DLD1 (cell line): Measurements from ENCODE around the gene SHANK2.
"Not testable (repeated sequence)": the region's sequence is repeated elsewhere in the genome, so short reads cannot be mapped to it uniquely, and the experiment has no call there.

ENCODE experiments used
- in situ Hi-C: cut with HindIII; loops from 2 replicates; pipeline ENCODE4 v1.10.0; 2017; ENCODE audit warnings: low sequenced_read_pairs

The SHANK2 gene

DNA sequence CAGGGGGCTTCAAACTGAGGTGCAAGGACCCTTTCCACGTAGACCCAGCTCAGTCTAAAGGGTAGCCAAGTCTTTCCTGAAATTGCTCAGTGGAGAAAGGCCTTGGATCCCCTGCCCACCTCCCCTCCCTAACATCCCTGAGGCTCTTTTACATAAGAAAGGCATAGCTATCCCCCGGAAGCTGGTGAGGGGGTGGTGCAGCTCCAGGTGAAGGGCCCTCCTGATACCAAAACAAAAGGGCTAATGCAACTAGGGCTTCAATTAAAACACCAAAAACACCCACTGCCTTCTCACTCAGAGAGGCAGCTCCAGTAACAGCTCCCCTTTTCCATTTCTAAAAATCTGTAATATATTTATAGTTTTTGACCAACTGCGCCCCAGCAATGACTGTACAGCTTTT lies 5.8 kb downstream of the SHANK2 start:
- in situ Hi-C loops, result loop anchor here (5.0 kb wide), 1 partner anchor 34 kb away; no protein-coding TSS in a partner anchor

GRCh38 chr11:71245601-71246391 lies 6.6 kb downstream of the SHANK2 start:
- in situ Hi-C loops, result loop anchor here (5.0 kb wide), 1 partner anchor 33 kb away; no protein-coding TSS in a partner anchor

GRCh38 chr11:71244116-71244810 lies 8.1 kb downstream of the SHANK2 start:
- in situ Hi-C loops, result no loop called here

GRCh38 chr11:71242391-71242790 lies 10.0 kb downstream of the SHANK2 start:
- in situ Hi-C loops, result no loop called here

DNA sequence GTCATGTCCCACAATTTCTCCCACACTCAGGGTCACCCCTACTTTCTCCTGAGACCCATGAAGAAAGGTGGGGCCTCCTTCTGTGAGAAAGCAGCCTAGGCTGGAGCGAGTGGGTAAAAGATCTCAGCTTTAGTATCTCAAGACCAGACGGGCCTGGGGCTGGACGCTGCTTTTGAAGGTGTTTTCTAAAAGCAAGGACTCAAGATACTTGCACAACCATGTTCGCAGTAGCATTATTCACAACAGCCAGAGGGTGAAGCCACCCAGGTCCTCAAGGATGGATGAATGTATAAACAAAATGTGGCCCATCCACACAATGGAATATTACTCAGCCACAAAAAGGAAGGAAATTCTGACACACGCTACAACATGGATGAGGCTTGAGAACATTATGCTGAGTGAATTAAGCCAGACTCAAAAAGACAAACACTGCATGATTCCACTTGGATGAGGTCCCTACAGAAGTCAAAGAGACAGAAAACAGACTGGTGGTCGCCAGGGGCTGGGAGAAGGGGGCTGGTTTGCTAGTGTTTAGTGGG lies 10.6 kb downstream of the SHANK2 start:
- in situ Hi-C loops, result no loop called here

DNA sequence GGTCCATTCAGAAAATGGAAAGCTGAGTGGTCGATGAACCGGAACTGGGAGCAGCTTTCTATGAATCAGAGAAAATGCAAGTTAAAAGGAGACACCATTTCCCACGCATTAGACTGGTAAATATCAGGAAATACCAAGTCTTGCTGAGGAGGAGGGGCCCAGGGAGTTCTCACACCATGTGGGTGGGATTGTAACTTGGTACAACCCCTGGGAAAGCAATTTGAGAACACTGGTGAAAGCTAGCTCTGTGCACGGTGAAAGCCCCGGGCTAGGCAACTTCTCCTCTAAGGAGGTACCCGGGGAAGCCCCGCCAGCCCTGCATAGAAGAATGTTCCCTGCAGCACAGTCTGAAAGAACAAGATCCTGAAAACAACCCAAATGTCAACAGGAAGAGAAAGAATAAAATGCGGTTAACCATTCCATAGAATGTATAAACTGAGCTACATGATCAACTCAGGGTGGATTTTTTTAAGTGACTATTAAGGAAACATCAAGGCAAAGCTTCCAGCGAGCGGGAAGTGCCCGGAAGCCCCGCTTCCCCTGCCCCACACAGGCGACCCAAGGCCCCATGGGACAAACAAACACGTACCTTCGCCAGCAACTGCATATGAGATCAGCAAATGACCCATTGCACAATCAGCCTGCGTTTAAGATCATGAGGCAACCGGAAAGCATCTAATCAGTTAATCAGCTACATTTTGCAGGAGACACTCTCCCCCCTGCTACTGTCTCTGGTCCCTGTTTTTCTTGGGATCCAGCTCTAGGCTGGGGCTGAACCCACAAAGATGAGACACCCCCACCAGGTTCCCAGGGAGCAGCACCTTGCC lies 11.3 kb downstream of the SHANK2 start:
- in situ Hi-C loops, result no loop called here

- in situ Hi-C loops, result no loop called here
Observed at GRCh38 chr11:71240061-71240690, 12.2 kb downstream of the SHANK2 start.

DNA sequence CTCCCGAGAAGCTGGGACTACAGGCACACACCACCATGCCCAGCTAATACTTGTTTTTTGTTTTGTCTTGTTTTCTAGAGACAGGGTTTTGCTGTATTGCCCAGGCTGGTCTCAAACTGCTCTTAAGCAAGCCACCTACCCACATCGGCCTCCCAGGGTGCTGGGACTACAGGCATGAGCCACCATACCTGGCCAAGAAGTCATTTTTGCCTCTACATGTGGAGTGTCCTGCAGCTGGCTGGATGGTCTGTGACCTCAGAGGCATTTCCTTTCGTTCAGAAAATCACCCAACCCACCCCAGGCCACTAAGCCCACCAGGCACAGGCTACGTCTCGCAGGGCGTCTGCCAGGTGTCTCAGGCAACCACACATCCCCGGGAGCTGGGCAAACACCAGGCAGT lies 12.8 kb downstream of the SHANK2 start:
- in situ Hi-C loops, result no loop called here

DNA sequence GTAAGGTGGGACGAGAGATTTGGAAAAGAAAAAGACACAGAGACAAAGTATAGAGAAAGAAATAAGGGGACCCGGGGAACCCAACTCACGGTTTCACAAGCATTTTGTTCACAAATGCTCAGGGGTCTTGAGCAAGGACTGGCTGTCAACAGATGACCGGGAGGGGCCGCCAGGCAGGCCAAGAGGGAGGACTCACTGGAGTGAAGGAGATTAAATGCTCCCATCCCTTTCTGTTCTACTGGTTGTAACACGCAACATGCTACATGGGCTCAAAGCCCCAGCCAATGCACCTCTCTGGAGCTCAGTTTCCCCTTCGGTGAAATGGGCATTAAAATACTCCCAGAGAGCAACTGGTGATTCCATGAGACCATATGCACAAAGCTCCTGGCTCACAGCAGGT lies 13.4 kb downstream of the SHANK2 start:
- in situ Hi-C loops, result no loop called here

DNA sequence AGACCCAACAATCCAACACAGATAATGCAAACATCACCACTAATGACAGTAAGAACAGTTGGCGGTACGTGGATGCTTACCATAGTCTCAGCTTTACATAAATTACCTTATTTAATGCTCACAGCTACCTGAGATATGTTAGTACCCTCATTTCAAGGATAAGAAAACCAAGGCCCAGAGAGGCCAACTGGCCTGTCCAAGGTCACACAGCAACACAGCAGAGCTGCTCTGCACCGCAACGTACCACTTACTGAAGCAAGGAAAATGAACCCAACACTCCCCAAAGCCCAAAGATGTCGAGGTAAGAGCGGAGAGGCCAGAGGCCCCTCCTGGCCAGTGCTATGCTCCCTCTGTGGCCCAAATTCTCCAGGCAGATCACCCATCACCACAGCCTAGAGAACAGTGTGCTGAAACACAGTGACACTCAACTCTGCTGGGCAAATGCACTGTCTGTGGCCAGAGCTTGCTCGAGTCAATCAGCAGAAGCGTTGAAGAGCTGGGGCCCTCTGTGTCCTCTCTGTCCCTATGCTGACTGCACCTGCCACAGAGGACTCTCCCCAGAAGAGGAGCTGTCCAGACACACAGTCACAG lies 14.0 kb downstream of the SHANK2 start:
- in situ Hi-C loops, result no loop called here

DNA sequence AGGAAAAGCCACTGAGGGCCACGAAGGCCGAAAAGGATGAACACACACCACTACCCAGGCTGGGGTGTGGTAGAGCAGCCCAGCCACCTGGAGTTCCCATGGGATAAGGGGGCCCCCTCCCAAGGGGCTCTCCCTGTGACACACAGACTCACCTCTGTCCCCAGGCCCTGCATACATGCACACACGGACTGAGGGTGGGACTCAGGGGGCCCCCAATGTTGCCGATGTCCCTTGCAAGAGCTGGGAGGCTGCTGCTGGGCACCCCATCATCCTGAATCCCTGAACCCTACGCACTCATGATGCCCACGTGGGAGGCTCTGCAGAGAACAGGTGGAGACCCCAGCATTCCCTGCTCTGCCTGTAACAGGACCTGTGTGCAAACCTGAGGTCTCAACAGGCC lies 14.5 kb downstream of the SHANK2 start:
- in situ Hi-C loops, result no loop called here

DNA sequence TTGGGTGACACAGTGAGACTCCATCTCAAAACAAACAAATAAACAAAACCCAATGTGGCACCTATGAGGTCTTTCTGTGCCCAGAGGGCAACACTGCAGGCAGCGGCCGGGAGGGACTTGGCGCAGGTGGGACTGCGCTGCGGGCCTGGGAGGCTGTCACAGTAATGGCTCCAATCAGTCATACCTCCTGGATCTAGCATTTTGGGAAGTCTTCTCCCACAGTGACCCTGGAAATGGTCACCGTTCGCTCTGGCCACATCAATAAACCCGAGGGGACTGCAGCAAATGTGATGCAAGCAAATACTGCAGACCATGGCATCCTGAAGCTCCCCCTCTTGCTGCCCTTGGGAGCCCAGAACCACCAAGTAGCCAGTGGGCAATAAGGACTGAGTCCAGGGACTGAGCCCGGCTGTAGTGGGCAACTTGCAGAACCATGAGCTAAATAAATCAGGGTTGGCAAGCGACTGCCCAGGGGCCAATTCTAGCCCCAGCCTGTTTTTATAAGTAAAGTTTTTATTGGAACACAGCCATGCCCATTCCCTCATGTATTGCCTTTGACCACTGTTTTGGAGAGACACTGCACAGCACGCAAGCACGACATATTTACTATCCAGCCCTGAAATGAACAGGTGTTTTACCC lies 15.4 kb downstream of the SHANK2 start:
- in situ Hi-C loops, result no loop called here

GRCh38 chr11:71235719-71236118 lies 16.7 kb downstream of the SHANK2 start:
- in situ Hi-C loops, result no loop called here

DNA sequence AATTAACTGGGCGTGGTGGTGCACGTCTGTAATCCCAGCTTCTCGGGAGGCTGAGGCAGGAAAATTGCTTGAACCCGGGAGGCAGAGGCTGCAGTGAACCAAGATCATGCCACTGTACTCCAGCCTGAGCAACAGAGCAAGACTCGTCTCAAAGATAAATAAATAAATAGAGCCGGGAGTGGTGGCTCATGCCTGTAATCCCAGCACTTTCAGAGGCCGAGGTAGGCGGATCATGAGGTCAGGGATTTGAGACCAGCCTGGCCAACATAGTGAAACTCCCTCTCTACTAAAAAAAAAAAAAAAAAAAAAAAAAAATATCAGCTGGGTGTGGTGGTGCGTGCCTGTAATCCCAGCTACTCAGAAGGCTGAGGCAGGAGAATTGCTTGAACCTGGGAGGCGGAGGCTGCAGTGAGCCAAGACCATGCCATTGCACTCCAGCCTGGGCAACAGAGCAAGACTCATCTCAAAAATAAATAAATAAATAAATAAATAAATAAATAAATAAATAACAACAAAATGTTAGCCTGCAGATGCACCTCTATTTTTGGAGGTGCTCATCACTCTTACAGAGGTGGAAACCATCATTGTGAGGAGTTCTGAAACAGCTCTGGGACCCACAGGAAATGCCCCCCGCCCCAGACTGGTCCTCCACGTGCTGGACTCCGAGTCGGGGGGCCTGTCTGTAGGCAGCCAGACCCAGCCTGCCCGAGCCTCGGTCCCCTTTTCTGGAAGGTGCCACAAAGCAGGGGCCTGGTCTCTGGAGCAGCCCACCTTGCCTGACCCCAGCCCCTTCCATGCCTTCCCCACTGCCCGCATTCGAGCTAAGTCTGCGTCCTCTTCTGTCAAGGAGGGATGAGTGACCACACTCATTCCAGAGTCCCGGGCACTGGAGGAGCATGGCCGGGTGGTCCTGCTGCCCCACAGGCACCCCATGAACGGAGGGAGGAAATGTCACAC lies 18.2 kb downstream of the SHANK2 start:
- in situ Hi-C loops, result not testable (repeated sequence)

DNA sequence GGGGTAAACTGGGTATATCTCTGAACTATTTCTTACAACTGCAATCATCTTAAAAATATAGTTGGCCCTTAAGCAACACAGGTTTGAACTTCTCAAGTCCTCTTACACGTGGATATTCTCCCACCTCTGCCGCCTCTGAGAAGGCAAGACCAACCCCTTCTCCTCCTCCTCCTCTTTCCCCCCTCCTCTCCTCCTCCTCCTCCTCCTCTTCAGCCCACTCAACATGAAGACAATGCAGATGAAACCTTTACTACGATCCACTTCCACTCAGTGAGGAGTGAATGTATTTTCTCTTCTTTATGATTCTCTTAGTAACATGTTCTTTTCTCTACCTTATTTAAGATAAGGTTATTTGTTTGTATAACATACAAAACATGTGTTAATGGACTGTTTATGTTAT lies 20.0 kb downstream of the SHANK2 start:
- in situ Hi-C loops, result no loop called here

DNA sequence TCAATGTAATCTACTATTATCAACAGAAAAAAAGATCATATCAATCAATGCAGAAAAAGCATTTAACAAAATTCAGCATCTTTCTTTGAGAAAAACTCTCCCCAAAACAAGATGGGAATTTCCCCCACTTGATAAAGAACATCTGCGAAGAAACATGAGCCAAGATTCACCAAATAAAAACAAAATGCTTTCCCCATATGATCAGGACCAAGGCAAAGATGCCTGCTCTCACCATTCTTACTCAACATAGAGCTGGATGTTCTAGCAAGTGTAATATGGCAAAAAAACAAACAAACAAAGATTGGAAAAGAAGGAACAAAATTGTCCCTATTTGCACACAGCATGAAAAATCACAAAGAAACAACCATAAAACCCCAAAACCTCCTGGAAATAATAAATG lies 23.4 kb downstream of the SHANK2 start:
- in situ Hi-C loops, result no loop called here

- in situ Hi-C loops, result no loop called here
Observed at GRCh38 chr11:71227058-71227659, 25.2 kb downstream of the SHANK2 start.
